Progenitor cell of endocrine pancreas (in vitro differentiated cells): Measurements from ENCODE around the gene NKAIN2. TPM values are rescaled to one million over a fixed set of nuclear protein-coding genes. Genes with fewer than 3 reads are reported as not detected.

ENCODE experiments used
- DNase-seq: peaks from one replicate; pipeline ENCODE4 v3.0.0; 2021; ENCODE audit warnings: low spot score; ENCODE audit not compliant: unreplicated experiment
- H3K27ac Mint-ChIP-seq: 2 replicates; pipeline ENCODE4 v1.8.0; 2021; ENCODE audit warnings: mild to moderate bottlenecking, moderate library complexity, mixed read lengths
- H3K27me3 Mint-ChIP-seq: 2 replicates; pipeline ENCODE4 v1.8.0; 2021; ENCODE audit warnings: mixed read lengths
- H3K36me3 Mint-ChIP-seq: 2 replicates; pipeline ENCODE4 v1.8.0; 2022; ENCODE audit warnings: mixed read lengths; ENCODE audit not compliant: insufficient read depth
- H3K4me1 Mint-ChIP-seq: 2 replicates; pipeline ENCODE4 v1.8.0; 2021; ENCODE audit warnings: low read depth, mixed read lengths
- H3K4me3 Mint-ChIP-seq: 2 replicates; pipeline ENCODE4 v1.8.0; 2021; ENCODE audit warnings: low read depth, mild to moderate bottlenecking, moderate library complexity, mixed read lengths
- H3K9me3 Mint-ChIP-seq: 2 replicates; pipeline ENCODE4 v1.8.0; 2021; ENCODE audit warnings: low read depth, mixed read lengths
- total RNA-seq: library from RNA; stranded (reverse); gene quantifications from 2 replicates; pipeline ENCODE4 v1.2.1, GENCODE V29; 2021
- TF ChIP-seq, protein P1 (sequence below): fragments of 200-600 bp; sonication (generic); IDR thresholded peaks from one replicate; pipeline ENCODE4 v1.5.0; 2021; ENCODE audit warnings: antibody characterized with exemption, mild to moderate bottlenecking; ENCODE audit not compliant: unreplicated experiment

The NKAIN2 gene
- total RNA-seq, 1 donor from 2014 or later: 2.5 TPM

GRCh38 chr6:124661097-124661661 lies 857.5 kb downstream of the NKAIN2 start:
- Mint-ChIP-seq H3K27ac (no peak overlapping the region), H3K9me3 (no peaks in the 10 kb centered on the region), H3K4me3 (no peak overlapping the region), H3K27me3 (no peaks in the 10 kb centered on the region), H3K4me1 (no peaks in the 10 kb centered on the region), H3K36me3 (no peaks in the 10 kb centered on the region)
- TF ChIP-seq, protein P1, sequence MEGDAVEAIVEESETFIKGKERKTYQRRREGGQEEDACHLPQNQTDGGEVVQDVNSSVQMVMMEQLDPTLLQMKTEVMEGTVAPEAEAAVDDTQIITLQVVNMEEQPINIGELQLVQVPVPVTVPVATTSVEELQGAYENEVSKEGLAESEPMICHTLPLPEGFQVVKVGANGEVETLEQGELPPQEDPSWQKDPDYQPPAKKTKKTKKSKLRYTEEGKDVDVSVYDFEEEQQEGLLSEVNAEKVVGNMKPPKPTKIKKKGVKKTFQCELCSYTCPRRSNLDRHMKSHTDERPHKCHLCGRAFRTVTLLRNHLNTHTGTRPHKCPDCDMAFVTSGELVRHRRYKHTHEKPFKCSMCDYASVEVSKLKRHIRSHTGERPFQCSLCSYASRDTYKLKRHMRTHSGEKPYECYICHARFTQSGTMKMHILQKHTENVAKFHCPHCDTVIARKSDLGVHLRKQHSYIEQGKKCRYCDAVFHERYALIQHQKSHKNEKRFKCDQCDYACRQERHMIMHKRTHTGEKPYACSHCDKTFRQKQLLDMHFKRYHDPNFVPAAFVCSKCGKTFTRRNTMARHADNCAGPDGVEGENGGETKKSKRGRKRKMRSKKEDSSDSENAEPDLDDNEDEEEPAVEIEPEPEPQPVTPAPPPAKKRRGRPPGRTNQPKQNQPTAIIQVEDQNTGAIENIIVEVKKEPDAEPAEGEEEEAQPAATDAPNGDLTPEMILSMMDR: no peak
- DNase-seq: no peak

DNA sequence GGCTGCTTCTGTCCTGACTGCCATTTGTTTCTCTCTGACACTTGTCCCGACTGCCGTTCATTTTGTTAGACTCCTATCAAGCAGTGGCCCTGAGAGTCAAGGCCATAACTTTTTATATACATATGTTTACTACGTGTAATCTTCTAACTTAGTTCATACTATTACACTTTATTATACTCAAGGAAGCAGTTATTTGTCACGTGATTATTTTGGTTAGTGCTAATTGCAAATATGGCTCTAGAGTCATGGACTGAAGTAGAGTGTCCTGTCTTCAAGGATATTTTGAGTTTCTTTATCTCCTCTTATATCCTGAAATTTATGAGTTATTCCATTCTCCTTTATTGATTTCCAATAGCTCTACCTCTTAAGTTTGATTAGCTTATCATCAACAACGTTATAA lies 864.4 kb downstream of the NKAIN2 start:
- TF ChIP-seq, protein P1: no peak
- Mint-ChIP-seq H3K4me1 (no peaks in the 10 kb centered on the region), H3K27me3 (no peaks in the 10 kb centered on the region), H3K27ac (no peak overlapping the region), H3K4me3 (no peak overlapping the region), H3K36me3 (no peaks in the 10 kb centered on the region), H3K9me3 (no peaks in the 10 kb centered on the region)
- no peak for DNase-seq

- no peaks in the 10 kb centered on the region for H3K36me3 Mint-ChIP-seq
- H3K4me1 Mint-ChIP-seq: no peaks in the 10 kb centered on the region
These were observed 866.2 kb downstream of the NKAIN2 start for GRCh38 chr6:124669713-124670480.

GRCh38 chr6:124670801-124671200 lies 867.1 kb downstream of the NKAIN2 start:
- DNase-seq: no peak
- Mint-ChIP-seq H3K4me3 (no peak overlapping the region), H3K27me3 (no peaks in the 10 kb centered on the region), H3K36me3 (no peaks in the 10 kb centered on the region), H3K9me3 (peaks cover 15% of the 10 kb centered on the region), H3K4me1 (no peaks in the 10 kb centered on the region), H3K27ac (no peak overlapping the region)
- TF ChIP-seq, protein P1: no peak

More at GRCh38 chr6:124669713-124670480, 866.2 kb downstream of the NKAIN2 start:
- no peak for DNase-seq
- TF ChIP-seq, protein P1: no peak
- no peak overlapping the region for H3K4me3 Mint-ChIP-seq
- no peaks in the 10 kb centered on the region for H3K27me3 Mint-ChIP-seq
- peaks cover 9% of the 10 kb centered on the region for H3K9me3 Mint-ChIP-seq
- H3K27ac Mint-ChIP-seq: no peak overlapping the region

GRCh38 chr6:124671324-124671723 lies 867.7 kb downstream of the NKAIN2 start:
- Mint-ChIP-seq H3K9me3 (peaks cover 20% of the 10 kb centered on the region), H3K36me3 (no peaks in the 10 kb centered on the region), H3K4me3 (no peak overlapping the region), H3K27me3 (no peaks in the 10 kb centered on the region), H3K27ac (no peak overlapping the region), H3K4me1 (no peaks in the 10 kb centered on the region)
- TF ChIP-seq, protein P1: no peak
- DNase-seq: no peak
